ENCODE results near the gene DERL3.

The DERL3 gene

GRCh38 chr22:23817146-23817545 is 21.7 kb downstream of the DERL3 start:
- no peak overlapping the region for H3K4me3 ChIP-seq
- no peaks in the 10 kb centered on the region for H3K27me3 ChIP-seq (ENCODE audit: low read depth)
- DNase-seq (ENCODE audit: low spot score in 2 of 2): no peak
- in situ Hi-C loops (cut with MboI; ENCODE audit: low sequenced_read_pairs): no loop called here
- H3K9me3 ChIP-seq: no peaks in the 10 kb centered on the region
- H3K4me1 ChIP-seq: no peaks in the 10 kb centered on the region
- peaks cover 33% of the 10 kb centered on the region for H3K36me3 ChIP-seq (replicated peaks)

- no peaks in the 10 kb centered on the region for H3K27me3 ChIP-seq (ENCODE audit: low read depth)
- no peak overlapping the region for H3K4me3 ChIP-seq
- H3K4me1 ChIP-seq: no peaks in the 10 kb centered on the region
- DNase-seq (ENCODE audit: low spot score in 2 of 2): no peak
- in situ Hi-C loops (cut with MboI; ENCODE audit: low sequenced_read_pairs): no loop called here
- no peaks in the 10 kb centered on the region for H3K9me3 ChIP-seq
- peaks cover 33% of the 10 kb centered on the region for H3K36me3 ChIP-seq (replicated peaks)
Measured at GRCh38 chr22:23816156-23816976, 22.4 kb downstream of the DERL3 start.

GRCh38 chr22:23815541-23816155 is 23.2 kb downstream of the DERL3 start:
- DNase-seq (ENCODE audit: low spot score in 2 of 2): no peak
- no peaks in the 10 kb centered on the region for H3K9me3 ChIP-seq
- no peak overlapping the region for H3K4me3 ChIP-seq
- peaks cover 32% of the 10 kb centered on the region for H3K36me3 ChIP-seq (replicated peaks)
- in situ Hi-C loops (cut with MboI; ENCODE audit: low sequenced_read_pairs): no loop called here
- no peaks in the 10 kb centered on the region for H3K27me3 ChIP-seq (ENCODE audit: low read depth)
- H3K4me1 ChIP-seq: no peaks in the 10 kb centered on the region

- peaks cover 15% of the 10 kb centered on the region for H3K36me3 ChIP-seq (replicated peaks)
- no peaks in the 10 kb centered on the region for H3K9me3 ChIP-seq
- H3K27me3 ChIP-seq (ENCODE audit: low read depth): no peaks in the 10 kb centered on the region
- no peak for DNase-seq (ENCODE audit: low spot score in 2 of 2)
- no peak overlapping the region for H3K4me3 ChIP-seq
- in situ Hi-C loops (cut with MboI; ENCODE audit: low sequenced_read_pairs): no loop called here
- no peaks in the 10 kb centered on the region for H3K4me1 ChIP-seq
Measured at GRCh38 chr22:23812378-23812777, 26.4 kb downstream of the DERL3 start.

- H3K4me1 ChIP-seq: no peaks in the 10 kb centered on the region
- no peaks in the 10 kb centered on the region for H3K9me3 ChIP-seq
- in situ Hi-C loops (cut with MboI; ENCODE audit: low sequenced_read_pairs): no loop called here
- no peaks in the 10 kb centered on the region for H3K27me3 ChIP-seq (ENCODE audit: low read depth)
- H3K4me3 ChIP-seq: no peak overlapping the region
- DNase-seq (ENCODE audit: low spot score in 2 of 2): no peak
- H3K36me3 ChIP-seq (replicated peaks): peaks cover 46% of the 10 kb centered on the region
Measured at GRCh38 chr22:23806837-23807236, 32.0 kb downstream of the DERL3 start.

GRCh38 chr22:23804781-23805291 is 34.0 kb downstream of the DERL3 start:
- in situ Hi-C loops (cut with MboI; ENCODE audit: low sequenced_read_pairs): no loop called here
- H3K4me1 ChIP-seq: no peaks in the 10 kb centered on the region
- no peak overlapping the region for H3K4me3 ChIP-seq
- no peak for DNase-seq (ENCODE audit: low spot score in 2 of 2)
- H3K36me3 ChIP-seq (replicated peaks): peaks cover 61% of the 10 kb centered on the region
- H3K9me3 ChIP-seq: no peaks in the 10 kb centered on the region
- no peaks in the 10 kb centered on the region for H3K27me3 ChIP-seq (ENCODE audit: low read depth)

- in situ Hi-C loops (cut with MboI; ENCODE audit: low sequenced_read_pairs): no loop called here
- DNase-seq (ENCODE audit: low spot score in 2 of 2): no peak
- no peaks in the 10 kb centered on the region for H3K4me1 ChIP-seq
Measured at GRCh38 chr22:23803001-23803819, 35.6 kb downstream of the DERL3 start.

GRCh38 chr22:23801886-23802377 is 36.9 kb downstream of the DERL3 start:
- DNase-seq (ENCODE audit: low spot score in 2 of 2): no peak
- no peak overlapping the region for H3K4me3 ChIP-seq
- no peaks in the 10 kb centered on the region for H3K4me1 ChIP-seq
- in situ Hi-C loops (cut with MboI; ENCODE audit: low sequenced_read_pairs): no loop called here
- no peaks in the 10 kb centered on the region for H3K27me3 ChIP-seq (ENCODE audit: low read depth)
- H3K9me3 ChIP-seq: no peaks in the 10 kb centered on the region
- H3K36me3 ChIP-seq (replicated peaks): peaks cover 69% of the 10 kb centered on the region

More at GRCh38 chr22:23803001-23803819, 35.6 kb downstream of the DERL3 start:
- Histone ChIP-seq H3K27me3 (ENCODE audit: low read depth) (no peaks in the 10 kb centered on the region), H3K36me3 (replicated peaks) (peaks cover 64% of the 10 kb centered on the region), H3K9me3 (no peaks in the 10 kb centered on the region), H3K4me3 (no peak overlapping the region)

GRCh38 chr22:23801238-23801821 is 37.5 kb downstream of the DERL3 start:
- DNase-seq (ENCODE audit: low spot score in 2 of 2): no peak
- Histone ChIP-seq H3K36me3 (replicated peaks) (peaks cover 67% of the 10 kb centered on the region), H3K27me3 (ENCODE audit: low read depth) (no peaks in the 10 kb centered on the region), H3K4me3 (no peak overlapping the region), H3K4me1 (peaks cover 4% of the 10 kb centered on the region), H3K9me3 (no peaks in the 10 kb centered on the region)
- in situ Hi-C loops (cut with MboI; ENCODE audit: low sequenced_read_pairs): no loop called here

- peaks cover 59% of the 10 kb centered on the region for H3K36me3 ChIP-seq (replicated peaks)
- peaks cover 8% of the 10 kb centered on the region for H3K4me1 ChIP-seq
- in situ Hi-C loops (cut with MboI; ENCODE audit: low sequenced_read_pairs): no loop called here
- DNase-seq (ENCODE audit: low spot score in 2 of 2): no peak
- H3K27me3 ChIP-seq (ENCODE audit: low read depth): no peaks in the 10 kb centered on the region
- H3K9me3 ChIP-seq: no peaks in the 10 kb centered on the region
- no peak overlapping the region for H3K4me3 ChIP-seq
Measured at GRCh38 chr22:23800297-23801237, 38.2 kb downstream of the DERL3 start.

GRCh38 chr22:23796461-23796860 is 42.3 kb downstream of the DERL3 start:
- H3K36me3 ChIP-seq (replicated peaks): peaks cover 60% of the 10 kb centered on the region
- no peaks in the 10 kb centered on the region for H3K27me3 ChIP-seq (ENCODE audit: low read depth)
- peak; percentile 62 to 65 for DNase-seq (ENCODE audit: low spot score in 2 of 2)
- peaks cover 8% of the 10 kb centered on the region for H3K4me1 ChIP-seq
- in situ Hi-C loops (cut with MboI; ENCODE audit: low sequenced_read_pairs): no loop called here
- no peaks in the 10 kb centered on the region for H3K9me3 ChIP-seq
- no peak overlapping the region for H3K4me3 ChIP-seq

- no peaks in the 10 kb centered on the region for H3K9me3 ChIP-seq
- DNase-seq (ENCODE audit: low spot score in 2 of 2): no peak
- no peak overlapping the region for H3K4me3 ChIP-seq
- H3K36me3 ChIP-seq (replicated peaks): peaks cover 59% of the 10 kb centered on the region
- H3K4me1 ChIP-seq: peaks cover 14% of the 10 kb centered on the region
- no peaks in the 10 kb centered on the region for H3K27me3 ChIP-seq (ENCODE audit: low read depth)
- in situ Hi-C loops (cut with MboI; ENCODE audit: low sequenced_read_pairs): no loop called here
Measured at GRCh38 chr22:23793326-23793725, 45.5 kb downstream of the DERL3 start.

All from HAP-1 (cell line).